Testis (tissue), 2 donors: Measurements from ENCODE around the gene SLC2A5.

Source experiments
- CTCF ChIP-seq, 3 experiments: fragments of 450-650 bp in 2 of 3; fragments of 200-600 bp in 1 of 3; sonication (generic) in 1 of 3; IDR thresholded peaks; one replicate each; pipeline ENCODE4 v1.5.1; 2016 to 2019; ENCODE audit warnings: antibody characterized with exemption in 3 of 3, mild to moderate bottlenecking in 2 of 3, moderate library complexity in 1 of 3
- POLR2A ChIP-seq: fragments of 450-650 bp; IDR thresholded peaks from one replicate; pipeline ENCODE4 v1.6.1; 2017; ENCODE audit warnings: antibody characterized with exemption, mild to moderate bottlenecking, moderate library complexity

GRCh38 chr1:9031484-9032259, 37.8 kb downstream of the SLC2A5 start:
- TF ChIP-seq POLR2A (no peak), CTCF (IDR thresholded peaks at IDR 0.05) (no peak)
